HG03159 (cell line): ENCODE results near the gene EIF2AK2.

Source experiments
- ATAC-seq: cut with Tn5 transposase; IDR thresholded peaks from one replicate; pipeline ENCODE4 v1.9.1; 2021; ENCODE audit warnings: mild to moderate bottlenecking, moderate library complexity; ENCODE audit not compliant: unreplicated experiment

Gene EIF2AK2

DNA sequence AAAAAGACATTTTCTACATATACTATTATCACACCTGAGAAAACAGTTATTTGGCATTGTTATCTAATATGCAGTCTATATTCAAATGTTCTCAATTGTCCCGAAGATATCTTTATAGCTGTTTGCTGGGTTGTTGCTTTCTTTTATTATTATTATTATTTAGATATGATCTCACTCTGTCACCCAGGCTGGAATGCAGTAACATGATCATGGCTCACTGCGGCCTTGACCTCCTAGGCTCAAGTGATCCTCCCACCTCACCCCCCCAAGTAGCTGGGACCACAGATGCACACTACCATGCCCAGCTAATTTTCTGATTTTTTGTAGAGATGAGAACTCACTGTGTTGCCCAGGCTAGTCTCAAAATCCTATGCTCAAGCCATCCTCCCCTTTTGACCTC, 52.6 kb downstream of the EIF2AK2 start:
- ATAC-seq = no peak

DNA sequence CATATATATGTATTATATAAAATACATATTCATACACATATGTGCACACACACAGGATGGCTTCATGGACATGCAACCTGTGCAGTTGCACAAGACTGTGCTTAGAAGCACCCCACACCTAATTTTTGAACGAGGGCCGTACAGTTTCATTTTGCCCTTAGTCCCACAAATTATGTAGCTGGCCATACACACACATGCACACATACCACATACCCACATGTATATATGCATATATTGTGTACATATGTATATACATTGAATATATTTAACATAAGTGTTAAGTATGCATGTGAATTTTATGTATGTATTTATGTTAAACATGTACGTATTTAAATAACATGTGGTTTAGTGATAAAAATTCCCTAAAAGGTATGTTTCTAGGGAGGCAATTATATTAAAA, 54.2 kb downstream of the EIF2AK2 start:
- ATAC-seq = no peak

DNA sequence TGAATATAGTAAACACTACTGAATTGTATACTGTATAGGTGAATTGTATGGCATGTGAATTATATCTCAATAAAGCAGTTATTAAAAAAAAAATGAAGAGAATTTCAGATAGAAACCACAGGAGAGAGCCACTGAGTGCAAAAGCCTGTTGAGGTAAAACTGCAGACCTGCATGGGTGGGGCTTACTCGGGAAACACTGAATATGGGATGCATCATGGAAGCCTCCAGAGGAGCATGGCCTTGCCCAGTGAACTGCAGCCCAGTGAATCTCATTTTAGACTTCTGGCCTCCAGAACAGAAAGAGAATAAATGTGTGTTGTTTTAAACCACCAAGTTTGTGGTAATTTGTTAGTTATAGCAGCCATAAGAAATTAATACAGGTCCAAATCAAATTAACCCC, 56.7 kb downstream of the EIF2AK2 start:
- ATAC-seq = no peak

DNA sequence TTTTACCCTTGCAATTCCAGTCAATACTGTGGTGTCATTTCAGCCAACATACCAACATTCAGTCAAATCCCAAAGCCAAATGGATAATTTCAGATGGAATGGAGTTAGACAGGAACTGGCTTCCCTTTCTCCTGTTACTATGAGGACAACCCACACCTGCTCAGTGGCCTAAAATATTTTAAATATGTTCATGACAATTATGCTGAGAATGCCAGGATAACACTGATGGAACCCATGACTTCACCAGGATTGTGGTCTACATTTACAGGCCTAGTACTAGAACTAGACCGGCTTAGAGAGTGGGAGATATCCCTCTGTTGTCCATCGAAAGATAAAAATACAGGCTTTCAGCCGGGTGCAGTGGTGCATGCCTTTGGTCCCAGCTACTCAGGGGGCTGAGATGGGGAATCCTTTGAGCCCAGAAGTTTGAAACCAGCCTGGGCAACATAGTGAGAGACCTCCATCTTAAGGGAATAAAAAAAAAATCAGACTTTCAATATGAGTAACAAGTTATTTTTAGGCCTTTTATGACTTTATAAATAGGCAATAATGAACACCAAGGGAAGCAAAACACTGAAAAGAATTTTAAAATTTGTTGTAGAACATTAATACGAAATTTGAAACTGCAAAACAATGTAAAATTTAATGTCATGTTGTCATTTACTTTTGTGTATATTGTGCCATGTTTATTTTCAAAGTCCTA, 58.2 kb downstream of the EIF2AK2 start:
- no peak for ATAC-seq

DNA sequence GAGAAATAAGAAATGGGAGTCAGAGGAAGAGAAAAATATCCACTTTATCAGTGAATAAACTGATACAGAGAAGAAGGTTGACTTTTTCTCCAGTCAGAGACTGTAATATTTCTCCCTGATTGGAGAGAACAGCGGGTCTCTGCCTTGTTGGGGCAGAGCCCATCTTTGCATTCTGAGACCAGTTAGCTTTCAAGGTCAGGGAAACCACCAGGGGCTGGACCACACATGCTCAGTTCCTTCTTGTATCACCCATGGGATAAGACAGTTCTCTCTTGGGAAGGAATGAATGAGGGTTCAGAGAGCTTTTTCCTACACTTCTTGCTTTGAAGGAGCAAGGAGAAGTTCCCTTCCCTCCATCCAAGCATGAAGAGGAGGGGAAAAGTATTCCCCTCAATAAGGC, 60.2 kb downstream of the EIF2AK2 start:
- ATAC-seq = no peak

DNA sequence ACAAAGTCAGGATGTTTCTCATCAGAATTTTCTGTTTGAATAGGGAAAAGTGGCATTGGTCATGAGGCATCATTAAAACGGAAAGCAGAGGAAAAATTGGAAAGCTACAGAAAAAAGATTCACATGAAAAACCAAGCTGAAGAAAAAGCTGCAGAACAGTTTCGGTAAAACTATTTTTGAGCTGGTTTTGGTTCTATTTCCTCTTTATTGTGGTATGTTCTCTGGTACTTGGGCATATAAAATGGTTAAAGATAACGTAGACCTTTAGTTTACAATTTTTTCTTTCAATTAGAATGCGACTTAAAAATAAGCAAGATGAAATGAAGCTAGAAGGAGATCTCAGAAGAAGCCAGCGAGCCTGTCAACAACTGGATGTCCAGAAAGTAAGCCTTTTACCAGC, 64.9 kb downstream of the EIF2AK2 start:
- no peak for ATAC-seq

DNA sequence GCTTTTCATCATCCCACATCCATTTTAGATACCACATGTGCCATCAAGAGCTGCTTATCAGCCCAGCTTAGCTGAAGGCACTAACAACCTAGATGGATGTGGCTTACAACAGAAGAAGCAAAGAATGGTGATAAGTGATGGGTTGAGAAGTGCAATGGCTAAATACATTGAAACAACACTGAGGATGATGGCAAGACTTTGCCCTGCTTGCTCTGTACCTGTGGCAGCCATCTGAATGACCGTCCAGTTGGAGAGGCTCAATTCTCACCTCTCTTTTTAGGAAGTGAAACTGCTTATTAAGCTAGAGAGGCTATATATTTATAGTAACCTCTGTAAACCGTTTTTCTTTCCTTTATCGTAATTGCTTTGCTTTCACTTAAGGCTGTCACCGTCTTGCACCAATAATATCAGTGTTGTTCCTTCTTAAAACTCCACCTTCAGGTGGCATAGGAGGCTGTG, 66.7 kb downstream of the EIF2AK2 start:
- peak; percentile 86 for ATAC-seq

DNA sequence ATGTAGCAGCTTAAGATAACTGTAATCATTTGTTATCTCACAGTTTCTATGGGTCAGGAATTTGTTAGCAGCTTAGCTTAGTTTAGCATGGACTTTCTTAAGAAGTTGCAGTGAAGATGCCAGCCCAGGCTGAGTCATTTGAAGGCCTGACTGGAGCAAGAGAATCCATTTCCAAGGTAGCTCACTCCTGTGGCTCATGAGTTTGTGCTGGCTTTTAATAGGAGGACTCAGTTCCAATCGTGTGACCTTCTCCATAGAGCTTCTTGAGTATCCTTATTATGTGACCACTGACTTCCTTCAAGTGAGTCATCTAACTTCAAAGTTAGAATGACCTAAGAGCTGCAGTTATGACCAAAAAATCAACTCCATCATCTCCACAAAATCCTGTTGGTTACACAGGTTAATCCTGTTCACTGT, 71.0 kb downstream of the EIF2AK2 start:
- no peak for ATAC-seq

DNA sequence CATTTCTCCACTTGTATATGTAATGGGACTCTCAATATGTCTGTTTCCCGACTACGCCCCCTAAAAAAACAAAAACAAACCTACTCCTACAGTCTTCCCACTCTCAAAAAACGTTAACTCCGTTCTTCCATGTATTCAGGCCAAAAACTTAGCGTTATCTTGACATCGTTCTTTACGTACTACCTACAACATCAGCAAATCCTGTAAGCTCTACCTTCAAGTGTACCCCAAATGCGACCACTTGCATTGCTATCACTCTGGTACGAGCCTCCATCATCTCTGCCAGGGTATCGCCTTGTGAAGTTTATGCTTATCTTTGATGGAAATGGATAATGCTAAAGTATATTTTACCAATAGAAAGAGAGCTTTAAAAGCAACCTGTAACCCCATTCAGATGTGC, 72.0 kb downstream of the EIF2AK2 start:
- ATAC-seq = no peak

DNA sequence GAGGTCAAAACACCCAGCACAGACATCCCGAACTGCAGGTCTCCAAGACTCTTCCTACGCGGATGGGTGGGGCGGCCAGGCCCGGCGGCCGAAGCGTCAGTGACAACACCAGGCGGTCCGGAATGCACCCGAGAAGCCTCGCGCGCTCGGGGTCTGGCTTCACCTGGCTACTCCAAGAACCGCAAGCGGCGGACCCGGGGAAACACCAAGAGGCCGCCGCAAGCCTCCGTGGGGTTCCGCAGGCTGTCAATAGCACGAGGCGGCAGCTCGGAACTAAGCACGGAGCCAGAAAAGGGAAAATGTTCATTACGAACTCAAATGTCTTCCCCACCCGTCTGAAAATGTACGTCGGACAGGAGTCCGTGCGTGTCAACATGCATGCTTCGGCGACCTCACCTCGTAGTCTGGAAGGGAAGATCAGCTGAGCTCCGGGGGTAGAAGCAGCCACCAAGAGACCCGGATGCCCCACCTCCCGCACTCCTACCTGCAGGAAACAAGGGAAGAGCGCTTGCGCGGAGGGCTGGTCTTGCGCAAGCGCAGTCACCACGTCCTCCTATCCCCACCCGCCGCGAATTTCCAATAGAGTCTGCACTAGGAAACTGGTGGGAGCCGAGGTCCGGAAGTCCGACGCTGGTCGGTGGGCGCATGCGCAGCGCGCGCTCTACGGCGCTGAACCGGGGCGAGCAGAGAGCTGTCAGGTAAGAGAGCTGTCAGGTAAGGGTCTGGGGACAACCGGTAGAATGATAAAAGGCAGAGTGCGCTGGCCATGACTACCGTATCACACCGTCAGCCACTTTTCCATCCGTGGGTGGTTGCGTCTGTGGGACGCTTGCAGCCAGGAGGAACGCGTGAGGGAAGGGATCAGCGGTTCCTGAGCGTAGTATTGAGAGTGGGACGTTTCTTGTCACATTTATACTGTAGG, 72.6 kb downstream of the EIF2AK2 start, which contains the start of the genes GPATCH11 and HEATR5B:
GPATCH11 (plus strand) TSS at position 646 of the 922 bp plus-strand sequence. CDS start 3,864 bp downstream, outside the sequence.
HEATR5B (minus strand) TSS at position 500 of the 922 bp plus-strand sequence. CDS start 958 bp downstream, outside the sequence.
- peak; percentile 71 for ATAC-seq

DNA sequence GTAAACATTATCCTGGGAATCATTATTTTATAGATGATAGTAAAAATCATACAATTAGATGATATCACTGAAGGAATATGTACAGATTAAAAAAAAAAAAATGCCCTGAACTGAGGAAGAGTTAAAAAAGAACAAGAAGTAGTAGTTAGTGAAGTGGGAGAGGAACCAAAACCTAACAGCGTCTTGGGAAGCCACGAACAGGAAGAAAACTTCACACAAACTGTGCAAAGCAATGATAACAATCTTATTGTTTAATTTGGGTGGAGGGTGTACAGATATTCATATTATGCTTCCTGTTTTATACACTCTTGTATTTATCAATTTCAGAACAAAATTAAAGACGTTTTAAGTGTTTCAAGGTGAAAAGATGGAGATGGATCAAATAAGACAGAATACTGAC, 76.1 kb downstream of the EIF2AK2 start:
- ATAC-seq = no peak

DNA sequence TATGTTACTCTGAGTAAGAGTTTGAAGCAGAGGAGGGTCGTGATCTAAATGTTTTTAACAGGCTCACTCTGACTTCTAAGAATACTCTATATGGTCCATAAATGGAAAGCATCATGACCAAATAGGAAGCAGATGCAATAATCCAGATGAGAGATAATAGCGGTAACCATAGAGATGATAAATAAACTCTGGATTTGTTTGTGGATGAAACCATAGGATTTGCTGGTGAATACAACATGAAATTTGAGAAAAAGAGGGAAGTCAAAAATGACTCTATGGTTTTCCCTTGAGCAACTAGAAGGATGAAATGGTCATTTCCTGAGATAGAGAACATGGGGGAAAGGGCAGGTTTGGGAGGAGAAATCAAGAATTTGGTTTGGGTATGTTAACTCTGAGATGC, 76.5 kb downstream of the EIF2AK2 start:
- no peak for ATAC-seq

DNA sequence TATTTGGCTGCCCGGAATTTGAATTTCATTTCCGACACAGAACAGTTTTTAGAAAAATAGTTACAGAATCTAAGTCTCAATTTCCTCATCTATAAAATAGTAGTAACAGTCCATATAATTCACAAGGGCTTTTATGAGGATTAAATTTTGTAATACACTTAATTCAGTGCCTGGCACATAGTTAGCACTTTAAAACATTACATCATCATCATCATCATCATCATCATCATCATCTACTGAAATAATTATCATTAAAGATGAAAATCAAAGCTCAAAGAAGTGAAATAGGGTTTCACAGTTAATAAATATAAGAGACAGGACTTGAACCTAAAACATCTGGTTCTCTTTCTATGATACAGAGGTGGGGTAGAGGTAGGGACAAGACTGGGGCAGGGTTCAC, 85.8 kb downstream of the EIF2AK2 start:
- ATAC-seq = no peak

DNA sequence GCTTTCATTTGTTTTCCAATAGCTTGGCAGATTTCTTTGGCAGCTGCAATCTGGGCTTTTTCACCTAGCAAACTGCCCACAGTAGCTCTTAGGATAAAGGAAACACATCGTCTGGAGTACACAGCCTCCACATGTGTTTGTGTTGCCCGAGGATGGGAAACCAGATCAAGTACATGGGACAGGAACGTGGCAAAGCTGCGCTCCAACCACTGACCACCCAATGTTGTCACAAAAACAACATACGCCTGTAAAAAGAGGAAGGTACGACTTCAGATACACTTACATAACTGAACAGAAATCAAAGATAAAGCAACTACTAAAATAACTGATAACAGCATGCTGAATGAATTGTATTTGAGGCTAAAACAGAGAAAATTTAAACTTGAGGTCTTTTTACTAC, 88.1 kb downstream of the EIF2AK2 start:
- no peak for ATAC-seq

DNA sequence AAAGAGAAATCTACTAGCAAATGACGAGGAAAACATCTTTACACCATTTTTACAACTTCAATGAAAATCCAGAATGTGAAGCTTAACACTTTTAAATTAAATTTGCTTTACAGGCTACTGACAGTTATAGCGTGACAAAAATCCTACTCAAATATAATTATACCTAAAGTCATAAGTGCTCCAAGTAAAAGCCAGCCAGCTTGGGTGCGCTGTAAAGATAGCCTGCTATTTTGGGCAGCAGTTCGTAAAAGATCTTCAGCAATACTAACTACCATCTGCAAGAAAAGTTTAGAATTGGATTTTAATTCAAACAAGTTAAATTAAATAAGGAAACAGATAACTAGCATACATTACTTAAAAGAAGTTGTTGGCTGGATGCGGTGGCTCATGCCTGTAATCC, 95.0 kb downstream of the EIF2AK2 start:
- ATAC-seq = no peak

DNA sequence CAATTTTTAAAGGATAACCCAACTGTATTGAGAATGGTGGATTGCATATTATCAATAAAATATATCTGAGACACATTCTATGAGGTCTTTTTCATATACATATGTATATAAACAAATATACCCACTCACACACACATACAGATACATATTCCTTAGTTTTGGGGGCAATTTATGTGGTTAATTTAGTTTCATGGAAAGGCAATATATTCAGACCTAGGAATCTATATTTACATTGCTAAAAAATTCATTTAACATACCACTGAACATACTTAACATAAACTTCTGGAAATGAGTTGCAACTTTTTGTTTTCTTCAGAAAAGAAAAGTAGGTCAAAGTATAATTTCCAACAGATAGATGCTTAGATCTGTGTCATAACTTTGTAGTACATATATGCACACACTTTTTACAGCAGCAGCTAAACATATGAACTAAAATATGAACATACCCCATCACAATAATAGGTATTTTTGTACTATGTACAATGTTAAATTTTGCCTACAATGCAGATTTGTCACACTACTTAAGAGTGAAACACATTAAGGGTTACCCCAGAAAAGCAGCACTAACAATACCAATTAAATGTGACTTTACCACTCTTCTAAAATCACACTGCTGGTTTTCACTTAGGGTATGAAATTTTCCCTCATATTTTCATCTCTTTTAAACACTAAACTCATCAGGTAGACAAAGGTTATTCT, 95.6 kb downstream of the EIF2AK2 start:
- ATAC-seq = no peak

DNA sequence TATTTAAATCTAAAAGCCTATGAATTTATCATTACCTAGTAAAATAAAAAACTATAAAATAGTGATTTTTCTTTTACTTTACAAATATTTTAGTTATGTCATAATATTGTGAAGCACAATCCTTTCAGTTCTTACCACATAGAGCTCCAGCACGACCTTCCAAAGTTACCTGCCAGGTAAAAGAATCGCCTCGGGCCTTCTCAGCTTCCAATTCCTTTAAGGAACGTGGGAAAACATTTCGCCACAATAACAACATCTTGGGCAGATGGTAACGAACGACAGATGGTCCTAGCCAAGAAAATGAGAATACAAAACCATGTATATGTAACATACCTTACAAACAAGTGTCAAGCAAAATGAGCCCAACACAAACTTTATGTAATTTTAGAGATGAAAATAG, 96.3 kb downstream of the EIF2AK2 start:
- ATAC-seq = no peak

DNA sequence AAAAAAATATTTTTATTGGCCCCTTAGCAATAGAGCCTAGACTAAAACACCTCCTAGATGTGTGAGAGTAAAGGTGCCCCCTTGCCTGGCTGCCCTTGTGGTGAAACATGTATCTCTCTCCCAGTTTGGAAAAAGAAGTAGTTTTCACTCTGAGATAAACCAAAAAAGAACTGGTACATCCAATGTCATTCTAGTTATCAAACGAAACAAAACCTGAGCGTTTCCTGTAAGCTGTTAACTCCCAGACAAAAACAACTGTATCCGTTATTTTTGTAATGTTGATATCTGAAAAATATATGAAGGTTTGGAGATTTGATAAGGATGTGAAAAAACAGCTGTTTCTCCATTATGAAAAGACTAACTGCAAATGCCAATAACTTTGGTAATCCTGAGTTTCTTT, 96.9 kb downstream of the EIF2AK2 start:
- no peak for ATAC-seq

DNA sequence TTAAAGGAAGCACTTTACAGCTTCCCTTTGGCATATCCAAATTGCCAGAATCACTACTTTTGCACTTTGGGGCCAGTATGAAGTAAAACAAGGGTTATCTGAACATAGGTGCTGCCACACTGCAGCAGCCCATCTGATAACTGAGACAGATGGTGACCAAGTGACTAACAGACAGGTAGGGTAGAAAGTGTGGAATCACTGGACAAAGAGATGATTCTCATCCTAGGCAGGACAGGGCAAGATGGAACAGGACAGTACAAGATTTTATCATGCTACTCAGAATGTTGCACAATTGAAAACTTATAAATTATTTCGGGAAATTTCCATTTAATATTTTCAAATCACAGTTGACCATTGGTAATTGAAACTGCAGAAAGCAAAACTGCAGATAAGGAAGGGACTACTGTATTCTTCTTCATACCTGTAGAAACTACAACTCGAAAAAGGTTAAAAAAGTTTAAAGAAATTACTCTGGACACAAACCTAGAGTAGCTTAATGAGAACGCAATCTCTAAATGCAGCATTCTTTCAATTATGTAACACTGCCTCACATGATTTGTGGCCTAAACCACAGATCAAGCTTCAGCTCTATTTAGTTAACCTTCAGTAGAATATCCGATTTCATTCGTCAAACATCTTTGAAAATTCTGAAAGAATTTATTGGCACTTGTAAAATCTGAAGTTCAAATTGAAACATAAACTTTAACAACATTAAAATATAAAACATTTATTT, 104.0 kb downstream of the EIF2AK2 start:
- ATAC-seq = no peak
